HL-60/S4 (cell line): Measurements from ENCODE around the gene LIMK1.
"Not testable (repeated sequence)": the region's sequence is repeated elsewhere in the genome, so short reads cannot be mapped to it uniquely, and the experiment has no call there.

Experiments used
- in situ Hi-C: fragments of 300-500 bp; cut with MboI; formaldehyde crosslinking; loops from 2 replicates; pipeline ENCODE4 v1.14.3; 2022; ENCODE audit warnings: low sequenced_read_pairs

The LIMK1 gene

DNA sequence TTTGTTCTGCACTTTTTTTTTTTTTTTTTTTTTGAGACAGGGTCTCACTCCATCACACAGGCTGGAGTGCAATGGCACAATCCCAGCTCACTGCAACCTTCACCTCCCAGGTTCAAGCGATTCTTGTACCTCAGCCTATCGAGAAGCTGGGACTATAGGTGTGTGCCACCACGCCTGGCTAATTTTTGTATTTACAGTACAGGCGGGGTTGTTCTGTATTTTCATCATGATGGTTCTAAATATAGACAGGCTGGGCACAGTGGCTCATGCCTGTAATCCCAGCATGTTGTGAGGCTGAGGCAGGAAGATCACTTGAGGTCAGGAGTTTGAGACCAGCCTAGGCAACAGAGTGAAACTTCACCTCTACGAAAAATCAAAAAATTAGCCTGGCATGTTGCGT lies 83.7 kb downstream of the LIMK1 start:
- in situ Hi-C loops: not testable (repeated sequence)
